ENCODE measurements around the gene PIERCE2.
"Not testable (repeated sequence)": the region's sequence is repeated elsewhere in the genome, so short reads cannot be mapped to it uniquely, and the experiment has no call there.

PIERCE2 gene

DNA sequence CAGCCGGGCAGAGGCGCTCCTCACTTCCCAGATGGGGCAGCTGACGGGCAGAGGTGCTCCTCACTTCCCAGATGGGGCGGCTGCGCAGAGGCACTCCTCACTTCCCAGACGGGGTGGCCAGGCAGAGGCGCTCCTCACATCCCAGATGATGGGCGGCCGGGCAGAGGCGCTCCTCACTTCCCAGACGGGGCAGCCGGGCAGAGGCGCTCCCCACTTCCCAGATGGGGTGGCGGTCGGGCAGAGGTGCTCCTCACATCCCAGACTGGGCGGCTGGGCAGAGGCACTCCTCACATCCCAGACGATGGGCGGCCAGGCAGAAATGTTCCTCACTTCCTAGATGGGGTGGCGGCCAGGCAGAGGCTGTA is 38.7 kb downstream of the PIERCE2 start:
- H3K4me1 Mint-ChIP-seq (ENCODE audit: low read depth in 2 of 2); ATAC-seq (replicated peaks); H3K36me3 Mint-ChIP-seq (ENCODE audit: insufficient read depth); H3K27ac Mint-ChIP-seq; DNase-seq; H3K4me3 Mint-ChIP-seq; H3K9me3 Mint-ChIP-seq: not testable (repeated sequence)
- peaks cover 7 to 14% of the 10 kb centered on the region in 2 donors for H3K27me3 Mint-ChIP-seq

GRCh38 chr15:55457401-55458022 is 49.2 kb downstream of the PIERCE2 start:
- H3K27ac Mint-ChIP-seq = no peak overlapping the region
- no peak for DNase-seq
- H3K4me3 Mint-ChIP-seq = no peak overlapping the region
- H3K4me1 Mint-ChIP-seq (ENCODE audit: low read depth in 2 of 2) = no peaks in the 10 kb centered on the region
- H3K27me3 Mint-ChIP-seq = peaks cover 14 to 29% of the 10 kb centered on the region in 2 donors
- ATAC-seq (replicated peaks) = no peak
- no peaks in the 10 kb centered on the region for H3K36me3 Mint-ChIP-seq (ENCODE audit: insufficient read depth)
- H3K9me3 Mint-ChIP-seq = peaks cover 2 to 13% of the 10 kb centered on the region in 2 donors

DNA sequence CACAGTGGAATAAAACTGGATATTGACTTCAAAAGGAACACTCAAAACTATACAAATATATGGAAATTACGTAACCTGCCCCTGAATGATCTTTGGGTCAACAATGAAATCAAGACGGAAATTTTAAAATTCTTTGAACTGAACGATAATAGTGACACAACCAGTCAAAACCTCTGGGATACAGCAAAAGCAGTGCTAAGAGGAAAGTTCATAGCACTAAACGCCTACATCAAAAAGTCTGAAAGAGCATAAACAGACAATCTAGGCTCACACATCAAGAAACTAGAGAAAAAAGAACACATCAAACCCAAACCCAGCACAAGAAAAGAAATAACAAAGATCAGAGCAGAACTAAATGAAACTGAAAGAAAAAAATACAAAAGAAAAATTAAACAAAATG is 53.2 kb downstream of the PIERCE2 start:
- peaks cover 2 to 13% of the 10 kb centered on the region in 2 donors for H3K9me3 Mint-ChIP-seq
- no peaks in the 10 kb centered on the region for H3K4me1 Mint-ChIP-seq (ENCODE audit: low read depth in 2 of 2)
- H3K36me3 Mint-ChIP-seq (ENCODE audit: insufficient read depth) = no peaks in the 10 kb centered on the region
- H3K27me3 Mint-ChIP-seq = peaks cover 7 to 27% of the 10 kb centered on the region in 2 donors
- no peak overlapping the region for H3K27ac Mint-ChIP-seq
- no peak for DNase-seq
- no peak overlapping the region for H3K4me3 Mint-ChIP-seq
- no peak for ATAC-seq (replicated peaks)

DNA sequence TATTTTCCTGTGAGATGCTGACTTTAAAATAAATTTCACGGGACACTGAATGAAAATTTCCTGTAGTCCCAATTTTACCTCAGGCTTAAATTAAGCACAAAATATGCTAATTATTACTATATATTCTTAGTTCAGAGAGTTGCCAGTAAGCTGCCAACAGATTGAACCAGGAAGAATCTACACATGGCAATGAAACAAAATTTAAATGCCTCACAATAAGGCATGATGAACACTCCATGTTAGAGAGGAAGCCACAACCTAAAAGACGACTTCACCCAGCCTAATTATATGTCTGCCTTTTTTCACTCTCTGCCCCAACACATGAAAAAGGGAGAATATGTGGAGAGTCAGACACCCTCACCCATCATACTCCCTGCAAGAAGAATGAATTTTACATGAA is 60.0 kb downstream of the PIERCE2 start:
- Mint-ChIP-seq H3K4me1 (ENCODE audit: low read depth in 2 of 2) (no peaks in the 10 kb centered on the region), H3K27ac (no peak overlapping the region), H3K36me3 (ENCODE audit: insufficient read depth) (no peaks in the 10 kb centered on the region), H3K27me3 (peaks cover 9 to 11% of the 10 kb centered on the region in 2 donors), H3K4me3 (no peak overlapping the region), H3K9me3 (no peaks in the 10 kb centered on the region)
- DNase-seq (no peak), ATAC-seq (replicated peaks) (no peak)

Data from effector memory CD8-positive, alpha-beta T cell (primary cell).